Activated CD4-positive, alpha-beta T cell treated with anti-CD3 and anti-CD28 coated beads, Interleukin-10, Interleukin-2, amounts not matched to agents 100 ng/mL and 50 ng/mL, durations not matched to agents 16 hours and 8 hours (primary cell): ENCODE results near the gene VSIG10L.

ENCODE experiments used
- DNase-seq: peaks from one replicate; pipeline ENCODE4 v3.0.0-alpha.2; 2020

Gene VSIG10L

DNA sequence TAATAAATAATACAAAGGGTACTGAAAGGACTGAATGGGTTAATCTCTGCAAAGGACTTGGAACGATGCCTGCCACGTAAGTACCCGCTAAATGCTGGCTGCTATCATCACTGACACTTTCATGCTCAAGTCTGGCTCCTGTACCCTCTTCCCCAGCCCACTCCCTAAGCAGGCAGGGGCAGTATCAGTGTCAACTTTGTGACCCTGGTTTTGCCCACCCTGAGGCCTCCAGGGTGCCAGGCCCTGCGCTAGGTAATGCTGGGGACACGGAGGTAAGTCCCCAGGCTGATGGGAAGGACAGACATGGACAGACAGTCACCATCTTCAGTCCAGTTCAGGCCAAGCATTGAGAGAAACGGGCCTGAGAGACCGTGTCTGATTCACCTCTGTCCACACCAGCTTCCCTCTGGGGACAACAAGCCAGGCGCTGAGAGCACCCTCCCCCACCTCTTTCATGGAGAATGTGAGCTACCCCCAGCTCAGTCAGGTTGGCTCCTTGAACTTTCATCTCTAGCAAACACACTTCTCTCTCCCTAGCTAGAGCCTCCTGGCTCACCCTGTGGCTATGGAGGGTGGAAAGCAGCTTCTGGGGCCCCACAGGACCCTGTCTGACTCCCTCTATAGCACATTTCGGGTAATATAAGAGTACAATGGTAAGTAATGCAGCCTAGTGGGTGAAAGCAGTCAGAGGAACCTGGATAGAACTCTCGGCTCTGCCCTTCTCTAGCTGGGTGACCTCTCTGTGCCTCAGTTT, 23.4 kb upstream of the VSIG10L start:
- DNase-seq = peak; percentile 38

DNA sequence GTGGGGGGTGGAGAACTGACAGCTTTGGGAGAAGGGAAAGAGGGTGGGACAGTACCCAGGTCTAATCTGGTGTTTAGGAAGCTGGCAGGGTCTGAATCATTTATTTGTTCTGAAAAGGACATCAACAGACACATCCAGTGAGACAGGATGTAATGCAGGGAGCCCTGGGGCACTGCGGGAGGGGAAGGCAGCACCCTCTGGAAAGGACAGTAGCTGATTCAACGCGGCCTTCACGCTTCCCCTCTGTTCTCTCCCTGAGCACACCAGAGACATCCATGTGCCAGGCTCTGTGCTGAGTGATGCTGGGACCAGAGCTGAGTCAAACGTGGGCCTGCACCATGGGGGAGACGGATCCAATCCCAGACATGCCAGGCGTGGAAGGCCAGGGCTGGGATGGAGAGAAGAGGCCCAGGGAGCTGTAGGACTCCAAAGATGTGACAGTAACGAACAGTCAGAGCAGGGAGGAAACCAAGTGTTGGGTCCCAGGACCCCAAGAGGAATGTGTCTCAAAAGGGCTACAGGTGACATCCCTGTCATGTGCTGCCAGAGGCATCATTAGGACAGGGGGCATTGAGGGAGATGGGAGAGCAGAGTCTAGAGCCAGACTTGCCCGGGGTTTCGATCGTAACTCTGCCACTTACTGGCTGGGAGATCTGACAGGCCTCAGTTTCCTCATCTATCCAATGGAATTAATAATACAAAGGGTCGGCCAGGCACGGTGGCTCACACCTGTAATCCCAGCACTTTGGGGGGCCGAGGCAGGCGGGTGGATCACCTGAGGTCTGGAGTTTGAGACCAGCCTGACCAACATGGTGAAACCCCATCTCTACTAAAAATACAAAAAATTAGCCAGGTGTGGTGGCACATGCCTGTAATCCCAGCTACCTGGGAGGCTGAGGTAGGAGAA, 22.5 kb upstream of the VSIG10L start:
- DNase-seq = no peak

DNA sequence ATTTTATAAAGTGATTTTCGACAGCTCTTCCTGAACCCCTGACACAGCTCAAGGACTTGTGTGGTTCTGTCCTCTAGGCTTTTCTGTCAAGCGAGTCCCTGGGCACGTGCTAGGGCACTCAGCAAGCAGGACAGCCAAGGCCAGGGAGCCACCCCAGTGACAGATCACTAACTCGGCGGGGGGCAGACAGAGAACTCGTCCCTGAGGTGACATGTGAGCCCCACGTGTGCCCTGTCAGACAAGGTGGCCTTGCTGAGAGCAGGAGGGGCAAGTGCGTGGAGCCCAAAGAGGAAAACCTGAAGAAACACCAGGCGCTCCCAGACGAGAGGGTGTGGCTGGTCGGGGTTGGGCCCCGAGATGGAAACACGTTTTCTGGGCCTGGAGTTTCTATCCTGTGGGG, 19.3 kb upstream of the VSIG10L start:
- no peak for DNase-seq

DNA sequence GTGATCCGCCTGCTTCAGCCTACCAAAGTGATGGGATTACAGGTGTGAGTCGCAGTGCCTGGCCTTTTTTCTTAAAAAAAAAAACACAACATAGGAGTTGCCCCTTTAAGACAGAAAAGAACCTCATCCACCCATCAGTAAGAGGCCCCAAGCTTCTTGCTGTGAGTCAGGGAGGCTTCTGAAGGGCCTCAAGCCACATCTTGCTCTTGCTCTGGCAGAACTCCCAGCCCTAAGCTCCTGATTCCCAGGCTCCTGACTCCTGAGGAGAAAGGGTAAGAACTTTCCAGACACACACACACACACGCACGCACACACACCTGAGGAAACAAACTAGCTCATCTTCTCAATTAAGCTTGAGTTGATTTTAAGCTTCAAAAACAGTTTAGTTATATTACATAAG, 17.4 kb upstream of the VSIG10L start:
- DNase-seq = no peak

DNA sequence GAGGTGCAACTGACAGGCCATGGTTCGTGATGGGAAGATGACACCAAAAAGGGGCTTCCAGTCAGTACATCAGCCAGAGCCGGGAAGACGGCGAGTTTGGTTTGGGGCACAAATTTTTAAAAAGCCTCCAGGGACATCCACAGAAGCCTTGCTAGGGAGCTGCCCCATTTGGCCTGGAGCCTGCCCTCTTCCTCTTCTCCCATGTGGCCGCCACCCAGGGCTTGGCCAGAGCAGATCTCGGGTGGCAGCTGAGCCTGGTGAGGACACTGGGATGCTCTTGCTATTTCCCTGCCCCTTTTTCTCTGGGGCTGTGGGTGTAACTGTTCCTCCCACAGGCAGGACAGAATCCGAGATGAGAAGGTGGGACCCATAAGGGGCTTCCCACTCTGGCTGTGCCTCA, 16.0 kb upstream of the VSIG10L start:
- DNase-seq = no peak

DNA sequence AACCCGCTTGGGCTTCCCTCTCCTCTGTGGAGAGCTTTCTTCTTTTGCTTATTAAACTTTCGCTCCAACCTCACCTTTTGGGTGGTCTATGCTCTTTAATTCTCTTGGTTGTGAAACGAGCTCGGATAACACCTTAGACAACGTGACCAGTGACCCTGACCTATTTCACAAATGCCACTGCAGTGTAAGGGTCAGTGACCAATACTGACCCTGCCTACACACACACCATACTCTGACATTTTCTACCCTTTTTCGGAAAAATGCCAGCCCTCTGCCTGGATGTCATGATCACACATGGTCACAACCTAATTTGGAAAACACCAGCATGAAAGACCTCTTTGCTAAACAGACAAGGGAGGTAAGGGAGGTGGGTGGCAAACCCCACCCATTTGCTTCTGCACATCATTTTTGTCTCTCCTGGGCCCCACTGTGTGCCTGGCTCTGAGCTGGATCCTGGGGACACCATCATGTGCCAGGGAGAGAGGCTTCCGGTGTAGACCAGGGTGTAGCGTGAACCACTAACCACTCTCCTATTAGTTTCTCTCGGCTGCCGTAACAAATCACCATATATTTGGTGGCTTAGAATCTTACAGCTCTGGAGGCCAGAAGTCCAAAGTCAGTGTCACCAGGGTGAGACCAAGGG, 14.3 kb upstream of the VSIG10L start:
- no peak for DNase-seq

DNA sequence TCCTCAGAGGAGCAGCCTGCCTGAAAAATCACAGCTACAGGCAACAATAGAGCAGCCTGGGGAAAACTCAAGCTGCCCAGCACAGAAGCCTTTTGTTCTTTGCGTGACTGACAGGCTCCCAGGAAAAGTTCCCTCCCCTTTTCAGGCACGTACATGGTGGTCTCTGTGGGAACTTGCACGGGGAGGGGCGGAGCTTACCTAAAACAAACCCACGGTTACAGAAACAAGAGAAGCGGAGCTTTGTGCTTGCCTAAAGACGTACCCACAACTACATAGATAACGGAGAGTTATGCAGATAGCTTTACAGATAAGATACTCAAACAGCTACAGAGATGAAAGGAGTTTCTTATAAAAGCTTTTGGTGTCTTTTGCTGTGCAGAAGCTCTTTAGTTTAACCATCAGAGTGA, 12.8 kb upstream of the VSIG10L start:
- peak; percentile 61 for DNase-seq

DNA sequence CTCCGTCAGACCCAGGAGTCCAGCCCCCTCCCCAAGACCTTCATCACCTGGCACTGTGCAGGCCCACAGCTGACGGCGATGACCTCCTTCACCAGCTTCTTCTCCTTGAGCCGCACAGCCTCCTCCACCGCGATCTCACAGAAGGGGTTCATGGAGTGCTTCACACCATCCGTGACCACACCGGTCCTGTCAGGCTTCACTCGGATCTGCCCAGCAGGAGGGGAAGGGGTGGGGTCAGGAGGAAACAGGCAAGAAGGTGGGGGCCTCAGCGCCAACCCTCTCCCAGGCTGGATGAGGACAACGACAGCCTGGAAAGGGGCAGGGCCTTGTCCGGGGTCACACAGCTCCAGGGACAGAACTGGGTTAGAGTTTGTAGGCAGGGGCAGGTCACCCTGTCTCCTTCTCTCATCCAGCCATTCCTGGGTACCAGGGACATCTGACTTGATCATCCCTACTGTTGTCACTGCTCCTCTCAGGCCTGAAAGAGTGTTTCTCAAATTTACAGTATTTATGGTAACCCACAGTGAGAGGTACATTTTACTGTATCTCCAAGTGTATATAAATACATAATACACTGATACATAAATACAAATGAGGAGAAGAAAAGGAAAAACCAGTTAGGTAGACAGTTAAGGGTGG, 12.3 kb upstream of the VSIG10L start:
- no peak for DNase-seq

DNA sequence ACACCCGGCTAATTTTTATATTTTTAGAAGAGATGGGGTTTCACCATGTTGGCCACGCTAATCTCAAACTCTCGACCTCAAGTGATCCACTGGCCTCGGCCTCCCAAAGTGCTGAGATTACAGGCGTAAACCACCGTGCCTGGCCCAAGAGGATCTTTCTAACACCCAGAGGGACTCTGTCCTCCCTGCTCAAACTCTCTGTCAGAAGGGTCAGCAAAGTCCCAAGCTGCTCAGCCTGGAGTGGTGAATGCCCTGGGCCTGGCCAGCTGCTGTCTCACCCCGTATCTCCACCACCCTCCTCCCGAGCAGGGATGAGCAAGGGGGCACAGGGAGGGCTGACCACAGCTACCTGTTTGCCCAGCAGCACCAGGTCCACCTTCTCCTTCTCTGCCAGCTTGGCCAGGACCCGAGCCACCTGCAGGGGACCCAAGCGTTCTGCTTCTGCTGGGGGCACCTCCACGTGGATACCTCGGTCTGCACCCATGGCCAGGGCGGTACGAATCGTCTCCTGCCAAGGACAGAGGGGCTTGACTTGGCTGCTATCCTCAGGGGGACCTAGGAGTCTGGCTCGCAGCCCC, 10.9 kb upstream of the VSIG10L start:
- no peak for DNase-seq

DNA sequence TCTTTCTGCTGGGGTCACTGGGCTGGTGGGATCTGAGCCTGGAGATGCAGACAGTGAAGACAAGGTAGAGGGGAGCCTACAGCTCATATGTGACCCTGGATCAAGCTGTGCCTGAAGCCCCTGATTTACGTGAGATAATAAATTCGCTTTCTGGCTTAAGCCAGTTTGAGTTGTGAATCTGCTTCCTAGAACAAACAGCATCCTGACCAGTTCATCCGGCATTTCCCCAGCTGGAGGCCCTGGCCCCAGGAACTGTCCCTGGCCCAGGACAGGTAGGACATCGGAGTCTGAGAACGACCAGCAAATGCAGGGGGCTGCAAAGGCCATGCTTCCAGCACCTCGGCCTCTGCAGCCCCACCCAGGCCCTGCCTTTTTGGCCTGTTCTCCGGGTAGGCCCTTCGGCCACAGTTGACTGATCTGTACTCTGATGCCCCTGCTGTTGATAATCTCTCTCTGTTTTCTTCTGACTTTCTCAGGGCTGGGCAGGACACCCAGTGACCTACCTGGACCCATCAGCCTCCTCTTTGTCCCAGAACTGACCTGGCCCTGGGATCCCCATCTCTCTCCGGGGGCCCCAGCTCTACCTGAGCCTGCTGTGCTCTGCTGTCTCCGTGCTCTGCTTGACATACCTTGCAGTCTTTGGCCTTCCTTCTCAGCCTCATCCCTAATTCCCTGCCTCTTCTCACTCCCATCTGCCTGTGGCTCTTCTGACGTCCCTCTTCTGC, 9.5 kb upstream of the VSIG10L start:
- no peak for DNase-seq

DNA sequence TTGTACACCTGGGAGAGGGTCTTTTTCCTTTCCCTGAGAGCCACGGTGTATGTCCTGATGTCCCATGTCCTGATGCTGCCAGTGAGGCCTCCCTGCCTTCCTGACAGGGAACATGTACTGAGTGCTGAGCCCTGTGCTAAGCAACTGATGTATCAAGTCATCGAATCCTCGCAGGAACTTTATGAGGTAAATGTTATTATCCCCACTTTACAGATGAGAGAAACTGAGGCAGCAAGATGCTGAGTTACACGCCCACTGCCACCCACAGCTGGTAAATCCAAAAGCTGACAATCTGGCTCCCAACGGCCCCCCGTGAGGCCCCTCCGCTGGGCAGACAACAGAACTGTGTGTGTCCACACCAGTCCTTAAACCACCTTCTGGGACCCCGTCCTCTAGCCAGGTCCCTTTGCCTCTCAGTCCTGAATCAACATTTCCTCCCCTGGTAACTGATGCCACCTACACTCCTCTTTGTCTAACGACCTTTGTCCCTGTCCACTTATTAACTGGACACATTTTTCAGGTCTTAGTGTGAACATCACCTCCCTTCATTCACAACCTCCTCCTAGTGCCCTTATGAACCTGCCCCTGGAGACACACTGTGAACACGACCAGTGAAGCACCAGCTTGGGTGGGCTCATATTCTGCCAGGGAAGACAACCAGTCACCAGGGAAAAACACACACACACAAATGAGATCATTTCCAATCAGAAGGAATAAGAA, 5.4 kb upstream of the VSIG10L start:
- DNase-seq = no peak

DNA sequence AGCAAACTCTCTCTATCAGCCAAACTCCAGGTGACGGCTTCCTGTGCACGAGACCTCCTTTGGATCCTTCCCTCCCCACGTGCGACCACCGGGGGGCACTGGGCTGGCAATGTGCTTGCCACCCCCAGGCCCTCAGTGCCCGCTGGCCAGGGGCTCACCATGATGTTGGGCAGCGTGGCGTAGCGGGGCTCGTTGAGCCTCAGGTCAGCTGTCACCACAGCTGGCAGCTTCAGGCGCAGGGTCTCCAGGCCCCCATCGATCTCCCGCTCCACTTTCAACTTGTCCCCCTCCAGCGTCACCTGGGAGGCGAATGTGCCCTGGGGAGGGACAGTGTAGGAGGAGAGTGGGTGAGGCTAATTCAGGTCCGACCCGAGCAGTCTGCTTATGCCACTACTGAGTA, 4.8 kb upstream of the VSIG10L start:
- DNase-seq = no peak

DNA sequence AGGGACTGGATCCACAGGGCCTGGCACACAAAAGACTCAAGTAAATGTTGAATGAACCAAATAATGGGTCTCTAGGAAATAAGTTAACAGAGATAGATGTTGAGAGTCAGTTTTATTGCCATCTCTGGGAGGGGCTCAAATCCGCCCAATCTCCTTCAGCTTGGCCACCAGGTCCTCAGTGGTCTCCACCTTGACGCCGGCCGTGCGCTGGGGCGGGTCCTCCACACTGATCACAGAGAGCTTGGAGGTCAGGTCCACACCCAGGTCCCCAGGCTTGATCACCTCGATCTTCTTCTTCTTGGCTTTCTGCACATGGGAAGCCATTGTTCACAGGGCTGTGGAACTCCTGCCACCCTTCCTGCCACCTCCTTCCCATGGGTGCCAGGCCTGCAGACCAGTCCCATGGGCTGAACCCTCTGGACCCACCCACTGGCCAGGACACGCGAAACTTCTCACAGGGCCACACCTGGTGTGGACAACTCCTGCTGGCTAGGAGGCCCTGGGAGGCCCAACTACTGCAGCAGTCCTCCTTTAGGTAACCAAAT, 3.2 kb upstream of the VSIG10L start:
- DNase-seq = no peak

DNA sequence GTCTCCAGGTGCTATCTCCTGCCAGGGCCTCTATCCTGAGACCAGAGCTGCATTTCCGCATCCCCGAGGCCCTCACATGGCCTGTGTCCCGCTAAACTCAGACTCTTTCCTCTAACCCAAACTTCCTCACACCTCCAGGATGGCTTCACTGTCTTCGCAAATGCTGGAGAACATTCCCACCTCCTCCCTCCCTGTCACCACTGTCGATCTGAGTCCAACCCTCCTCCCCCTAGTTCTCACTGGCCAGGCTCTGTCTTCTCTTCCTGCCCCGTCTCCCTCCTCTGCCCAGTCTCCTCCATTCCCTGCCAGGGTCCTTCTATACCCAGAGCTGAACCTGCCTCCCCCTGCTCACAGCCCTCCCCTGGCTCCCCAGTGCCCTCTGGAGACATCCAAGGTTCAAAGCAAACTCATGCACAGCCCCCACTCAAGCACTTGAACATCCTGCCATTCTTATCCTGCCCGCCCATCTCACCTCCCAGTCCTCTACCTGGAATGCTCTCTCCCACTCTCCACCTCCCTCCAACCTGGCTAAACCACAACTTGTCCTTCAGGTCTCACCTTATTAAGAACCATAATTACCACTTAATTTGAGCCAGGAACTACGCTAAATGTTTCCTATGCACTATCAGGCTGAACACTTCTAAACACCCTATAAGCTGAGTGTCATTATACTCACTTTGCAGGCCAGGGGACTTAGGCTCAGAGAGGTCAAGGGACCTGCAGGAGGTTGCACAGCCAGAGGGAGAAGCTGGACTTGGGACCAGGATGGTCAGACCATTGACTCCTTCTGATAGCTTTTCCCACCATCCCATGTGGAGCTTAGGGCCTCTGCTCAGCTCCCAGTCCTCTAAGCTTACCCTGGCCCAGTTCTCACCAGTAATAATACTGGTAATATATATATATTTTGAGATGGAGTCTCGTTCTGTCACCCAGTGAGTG, 961 bp upstream of the VSIG10L start:
- DNase-seq = no peak

DNA sequence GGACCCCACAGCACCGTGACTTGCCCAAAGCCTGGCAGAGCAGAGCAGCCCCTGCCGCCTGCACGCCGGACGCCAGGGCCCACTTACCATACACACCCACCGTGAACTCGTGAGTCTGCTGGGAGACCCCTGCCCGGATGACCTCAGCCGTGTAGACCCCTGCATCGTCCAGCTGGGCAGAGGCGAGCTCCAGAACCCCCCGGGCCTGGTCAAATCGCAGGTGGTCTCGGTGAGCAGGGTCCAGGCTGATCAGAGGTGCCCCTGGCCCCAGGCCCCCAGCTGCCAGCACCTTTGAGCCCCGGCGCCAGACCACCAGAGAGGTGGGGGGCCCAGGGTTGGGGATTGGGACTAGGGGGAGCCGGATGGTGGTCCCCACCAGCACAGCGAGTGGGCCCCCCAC, 873 bp downstream of the VSIG10L start:
- DNase-seq = no peak

DNA sequence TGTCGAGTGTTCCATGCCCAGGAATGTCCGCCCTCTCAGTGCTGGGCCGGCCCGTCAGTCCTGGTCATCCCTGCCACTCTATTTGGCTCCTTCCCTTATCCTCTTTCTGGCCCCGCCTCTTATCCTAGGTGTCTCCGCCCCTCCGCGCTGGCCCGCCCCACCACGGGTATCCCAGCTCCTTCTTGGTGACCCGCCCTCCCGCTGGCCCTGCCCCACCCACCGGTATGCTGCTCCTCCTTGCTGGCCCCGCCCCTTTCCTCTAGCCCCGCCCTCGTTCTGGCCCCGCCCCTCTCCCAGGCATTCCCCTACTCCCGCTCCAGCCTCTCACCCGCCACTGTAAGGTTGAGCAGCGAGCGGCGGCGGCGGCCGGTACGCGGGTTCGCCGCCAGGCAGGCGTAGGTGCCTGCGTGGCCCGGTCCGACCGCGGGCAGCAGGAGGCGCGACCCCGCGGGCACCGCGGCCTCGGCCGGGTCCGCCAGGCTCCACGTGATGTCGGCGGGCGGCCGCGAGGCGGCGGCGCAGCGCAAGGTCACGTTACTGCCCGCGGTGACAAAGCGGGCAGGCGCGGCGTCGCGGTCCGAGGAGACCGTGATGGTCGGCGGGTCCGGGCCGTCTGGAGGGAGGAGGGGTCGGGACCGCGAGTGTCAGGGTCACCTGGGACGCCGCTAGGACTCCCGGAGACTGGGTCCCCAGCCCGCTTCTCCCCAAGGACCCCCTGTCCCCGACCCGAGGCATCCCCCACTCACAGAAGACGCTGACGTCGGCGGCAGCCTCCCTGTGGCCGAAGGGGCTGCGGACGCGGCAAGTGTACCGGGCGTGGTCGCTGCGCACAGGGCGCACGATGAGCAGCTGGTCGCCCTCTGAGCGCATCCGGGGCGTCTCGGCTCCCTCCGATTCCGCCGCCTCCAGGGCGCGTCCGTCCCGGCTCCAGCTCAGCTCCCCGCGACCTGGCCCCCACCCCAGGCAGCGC, 2.0 kb downstream of the VSIG10L start:
- DNase-seq = peak; percentile 97

DNA sequence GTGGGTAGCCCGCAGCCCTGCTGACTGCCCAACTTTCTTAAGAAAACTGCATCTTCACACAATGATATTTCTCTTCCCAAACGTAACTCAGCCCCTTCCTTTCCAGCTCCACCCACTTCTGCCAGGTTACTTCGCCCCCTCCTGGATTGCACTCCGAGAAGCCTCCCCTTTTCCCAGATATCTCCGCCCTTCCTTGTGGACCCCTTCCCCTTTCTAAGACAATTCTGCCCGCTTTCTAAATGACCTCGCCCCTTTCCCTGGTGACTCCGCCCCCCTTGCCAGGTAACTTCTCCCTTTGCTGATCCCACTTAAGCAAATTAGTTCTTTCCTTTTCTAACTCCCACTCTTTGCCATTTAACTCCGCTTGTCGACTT, 2.6 kb downstream of the VSIG10L start:
- DNase-seq = peak; percentile 17

DNA sequence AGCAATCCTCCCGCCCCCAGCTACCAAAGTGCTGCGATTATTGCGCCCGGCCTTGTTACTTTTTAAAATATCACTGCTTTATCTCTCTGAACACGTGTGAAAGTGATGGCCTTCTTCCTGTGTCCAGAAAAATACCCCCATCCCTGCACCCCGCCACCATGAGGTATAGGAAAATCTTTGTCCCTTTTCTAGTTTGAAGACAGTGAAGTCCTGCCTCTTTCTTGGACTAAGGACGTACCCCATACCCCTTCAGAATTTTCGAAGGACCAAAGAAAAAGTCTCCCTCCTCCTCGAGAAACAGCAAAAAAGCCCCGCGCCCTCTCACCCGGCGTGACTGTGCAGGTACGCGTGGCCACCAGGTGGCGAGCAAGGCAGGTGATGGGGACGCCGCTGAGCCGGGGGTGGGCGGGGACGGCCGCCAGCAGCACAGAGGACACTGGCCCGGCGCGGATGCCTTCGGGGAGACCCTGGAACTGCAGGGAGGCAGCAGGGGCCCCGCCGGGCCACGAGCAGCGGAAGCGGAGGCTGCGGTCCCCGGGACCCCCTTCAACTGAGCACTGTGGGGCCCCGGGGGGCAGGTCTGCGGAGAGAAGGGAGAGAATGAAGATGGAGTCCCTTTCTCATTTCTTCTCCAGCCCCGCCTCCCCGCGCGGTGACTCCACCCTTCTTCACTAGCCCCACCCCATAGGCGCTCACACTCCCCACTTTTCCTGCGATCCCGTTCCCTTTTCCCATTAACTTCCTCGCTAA, 3.2 kb downstream of the VSIG10L start:
- peak; percentile 88 for DNase-seq
